HepG2 (cell line): ENCODE measurements around the gene TBC1D22A. TPM values are rescaled to one million over a fixed set of nuclear protein-coding genes. Genes with fewer than 3 reads are reported as not detected.

Experiments used
- ATAC-seq: fragments of 200-7000 bp; cut with Tn5 transposase; 3 replicates; pipeline ENCODE4 v1.9.1; 2020; ENCODE audit warnings: mild to moderate bottlenecking, moderate library complexity
- BruUV-seq: library from RNA; stranded (reverse); fragments of 400-500 nt; replicated peaks from 2 replicates; lab custom pipeline; 2021; lab: Mats Ljungman, UMichigan
- CTCF ChIA-PET: fragments of 300-600 bp; formaldehyde crosslinking; extraction: SDS; loops from one replicate; lab custom pipeline; 2021; ENCODE audit warnings: low total read pairs, inconsistent platforms, low intra/inter-chr PET ratio; lab: Yijun Ruan, JAX
- POLR2A ChIA-PET: fragments of 350-600 bp; sonication (Branson Sonifier 250); formaldehyde crosslinking; loops from one replicate; lab custom pipeline; 2020; ENCODE audit warnings: antibody characterized with exemption, inconsistent platforms; lab: Yijun Ruan, JAX
- DNase-seq: peaks from one replicate; pipeline ENCODE4 v3.0.0-alpha.2; 2015; ENCODE audit warnings: low spot score
- FAIRE-seq: peaks from 3 replicates; lab custom pipeline; 2011; peaks lifted over from hg19 to GRCh38; lab: Jason Lieb, UNC
- H2AFZ ChIP-seq: one replicate; pipeline ENCODE4 v1.6.1; 2011; ENCODE audit warnings: low read length, inconsistent platforms
- H3K27ac ChIP-seq: fragments of 300-600 bp; 3 replicates; pipeline ENCODE4 v1.8.0; 2011; ENCODE audit warnings: mixed run types, mild to moderate bottlenecking, mixed read lengths, low read length, inconsistent platforms; ENCODE audit not compliant: insufficient read depth; ENCODE audit errors: extremely low read length
- H3K27me3 ChIP-seq, 2 experiments: fragments of 200-600 bp in 1 of 2; 2 replicates in 1 of 2; 3 replicates in 1 of 2; pipeline versions ENCODE4 v1.6.0 to v1.8.0; 2011; ENCODE audit warnings: low read length in 2 of 2, mild to moderate bottlenecking in 2 of 2, moderate library complexity in 2 of 2, inconsistent platforms in 1 of 2; ENCODE audit not compliant: insufficient read depth in 2 of 2, control insufficient read depth in 1 of 2
- H3K36me3 ChIP-seq, 2 experiments: fragments of 200-600 bp in 1 of 2; replicated peaks in 1 of 2; 2 replicates in 1 of 2; 3 replicates in 1 of 2; pipeline versions ENCODE4 v1.5.1 to v1.8.0; 2011; ENCODE audit warnings: low read length in 2 of 2, inconsistent platforms in 1 of 2; ENCODE audit not compliant: insufficient read depth in 2 of 2, control insufficient read depth in 1 of 2
- H3K4me1 ChIP-seq: 2 replicates; pipeline ENCODE4 v1.5.1; 2012; ENCODE audit warnings: low read length, inconsistent platforms; ENCODE audit not compliant: insufficient read depth
- H3K4me2 ChIP-seq: 2 replicates; pipeline ENCODE4 v1.6.0; 2011; ENCODE audit warnings: low read depth, low read length, inconsistent platforms
- H3K4me3 ChIP-seq, 3 experiments: fragments of 200-600 bp in 1 of 3; sonication (generic), shearing (Covaris generic) in 1 of 3; replicated peaks in 1 of 3; 2 replicates each; pipeline ENCODE4 v1.5.1; 2011 to 2016; ENCODE audit warnings: low read length in 3 of 3, inconsistent platforms in 2 of 3, low read depth in 2 of 3, mild to moderate bottlenecking in 2 of 3, control low read depth in 1 of 3, mixed read lengths in 1 of 3; ENCODE audit not compliant: insufficient read depth in 1 of 3
- H3K79me2 ChIP-seq: one replicate; pipeline ENCODE4 v1.6.1; 2011; ENCODE audit warnings: low read length, inconsistent platforms; ENCODE audit not compliant: insufficient read depth
- H3K9ac ChIP-seq: 2 replicates; pipeline ENCODE4 v1.6.0; 2011; ENCODE audit warnings: mild to moderate bottlenecking, low read depth, low read length, inconsistent platforms; ENCODE audit not compliant: insufficient read depth
- H3K9me3 ChIP-seq: 2 replicates; pipeline ENCODE4 v1.5.1; 2012; ENCODE audit warnings: mild to moderate bottlenecking, low read length
- H4K20me1 ChIP-seq: 2 replicates; pipeline ENCODE4 v1.6.0; 2011; ENCODE audit warnings: inconsistent platforms, mild to moderate bottlenecking, low read length, moderate library complexity; ENCODE audit not compliant: insufficient read depth
- ATM ChIP-seq: fragments of 450-650 bp; IDR thresholded peaks from 2 replicates; pipeline ENCODE4 v1.7.1; 2017; ENCODE audit warnings: mild to moderate bottlenecking, borderline replicate concordance
- CCDC6 ChIP-seq: sonication (generic); formaldehyde crosslinking; IDR thresholded peaks from 2 replicates; pipeline ENCODE4 v1.8.1; 2022; ENCODE audit warnings: mild to moderate bottlenecking, missing genetic modification reagents, moderate library complexity
- CHD4 ChIP-seq: fragments of 200-600 bp; sonication (generic); IDR thresholded peaks from 2 replicates; pipeline ENCODE4 v1.7.0; 2017; ENCODE audit warnings: mild to moderate bottlenecking, low read length, borderline replicate concordance
- FOXC1 ChIP-seq: sonication (generic); formaldehyde crosslinking; IDR thresholded peaks from 2 replicates; pipeline ENCODE4 v1.8.0; 2022; ENCODE audit warnings: mild to moderate bottlenecking, missing genetic modification reagents, borderline replicate concordance
- HCFC1 ChIP-seq: fragments of 150-350 bp; IDR thresholded peaks from 2 replicates; pipeline ENCODE4 v1.6.1; 2014; ENCODE audit warnings: low read depth, low read length
- HNRNPL ChIP-seq: fragments of 200-400 bp; formaldehyde crosslinking; IDR thresholded peaks from 2 replicates; pipeline ENCODE4 v1.6.1; 2017; ENCODE audit warnings: mild to moderate bottlenecking, low read depth, low read length
- SAP130 ChIP-seq: IDR thresholded peaks from 2 replicates; pipeline ENCODE4 v1.6.1; 2016; ENCODE audit warnings: low read depth
- ZNF782 ChIP-seq: sonication (generic); formaldehyde crosslinking; IDR thresholded peaks from 2 replicates; pipeline ENCODE4 v1.4.0; 2020; ENCODE audit warnings: missing genetic modification reagents, mild to moderate bottlenecking, borderline replicate concordance
- WGBS: methylation state at CpG from one replicate; pipeline ENCODE4 v1.1.6; 2017; ENCODE audit warnings: low lambda C conversion rate; 5-methylcytosine and 5-hydroxymethylcytosine counted together
- in situ Hi-C: cut with HindIII; loops from 2 replicates; pipeline ENCODE4 v1.10.0; 2017; ENCODE audit warnings: low pct_unique_long_range_greater_than_20kb; ENCODE audit not compliant: extremely low pct_ligation_motif_present
- intact Hi-C: fragments of 100-400 bp; cut with micrococcal nuclease; formaldehyde crosslinking; loops from one replicate; pipeline ENCODE4 v1.10.0; 2022; ENCODE audit not compliant: unreplicated experiment
- polyA plus RNA-seq, 8 experiments: library from polyadenylated mRNA; depleted of rRNA in 3 of 8; stranded (reverse) in 7 of 8; unstranded in 1 of 8; fragments of >200 nt; fragmentation: Illumina TruSeq in 4 of 8; extraction: Trizol in 4 of 8; gene quantifications; 2 replicates each; pipeline versions ENCODE4 v1.2.1 to v1.2.3, GENCODE V29; 2011 to 2016; ENCODE audit warnings: low read depth in 4 of 8, missing spikeins in 1 of 8, mixed read lengths in 1 of 8; ENCODE audit not compliant: insufficient read depth in 1 of 8
- total RNA-seq, 5 experiments: library from RNA; depleted of rRNA; stranded (reverse); fragments of >200 nt; fragmentation: Illumina TruSeq; extraction: Trizol; gene quantifications; 2 replicates each; pipeline ENCODE4 v1.2.3, GENCODE V29; 2016; ENCODE audit warnings: low read depth in 1 of 5
- TF ChIP-seq, protein P1 (sequence below): sonication (generic); formaldehyde crosslinking; IDR thresholded peaks from 2 replicates; pipeline ENCODE4 v1.4.0; 2020; ENCODE audit warnings: missing genetic modification reagents, borderline replicate concordance
- TF ChIP-seq, protein P2 (sequence below): sonication (generic); formaldehyde crosslinking; IDR thresholded peaks from 2 replicates; pipeline ENCODE4 v1.4.0; 2020; ENCODE audit warnings: low read depth, mild to moderate bottlenecking, missing genetic modification reagents
- TF ChIP-seq, protein P3 (sequence below): IDR thresholded peaks from 2 replicates; pipeline ENCODE4 v1.6.1; 2016

Gene TBC1D22A
- total and polyA plus RNA-seq, 2 of the 13 experiments (the other 11 are each of a cell fraction or from before 2014, with no cell fraction given), result 17.3 to 18.0 TPM

DNA sequence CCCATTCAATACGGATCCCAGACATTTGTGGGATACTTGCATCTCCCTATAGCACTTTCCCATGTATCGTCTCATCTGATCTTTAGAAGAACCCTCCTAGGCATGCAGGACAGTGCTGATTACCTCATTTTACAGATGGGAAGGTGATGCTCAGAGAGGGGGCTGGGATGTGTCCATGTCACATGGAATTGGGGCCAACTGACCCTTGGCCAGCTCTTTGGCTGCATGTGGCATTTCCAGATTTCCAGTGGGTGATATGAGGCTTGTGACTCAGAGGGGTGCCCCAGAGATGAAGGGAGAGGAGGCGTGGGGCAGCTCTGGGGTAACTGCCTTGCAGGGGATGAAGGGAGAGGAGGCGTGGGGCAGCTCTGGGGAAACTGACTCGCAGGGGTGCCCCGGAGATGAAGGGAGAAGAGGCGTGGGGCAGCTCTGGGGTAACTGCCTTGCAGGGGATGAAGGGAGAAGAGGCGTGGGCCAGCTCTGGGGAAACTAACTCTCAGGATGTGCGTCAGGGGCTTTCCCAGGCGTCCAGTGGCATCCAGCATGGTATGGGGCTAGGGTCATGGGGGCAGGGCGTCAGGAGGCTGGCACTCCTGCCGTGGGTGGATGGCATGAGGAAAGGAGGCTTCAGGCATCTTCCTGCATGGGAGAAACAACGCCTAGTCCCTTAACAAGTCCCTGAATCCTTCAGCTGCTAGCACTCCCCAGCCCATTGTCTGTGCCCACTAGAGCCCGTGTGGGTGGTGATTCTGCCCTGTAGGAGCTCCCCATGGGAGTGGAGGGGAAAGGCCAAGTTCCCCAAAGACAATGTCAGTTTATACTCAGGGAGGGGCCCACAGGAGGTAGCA lies 12.5 kb upstream of the TBC1D22A start:
- Histone ChIP-seq H3K4me2 (peak overlapping the region; percentile 57), H3K27me3 (peaks cover 3 to 25% of the 10 kb centered on the region in 2 experiments; a peak in 3 of 5 replicates), H4K20me1 (no peaks in the 10 kb centered on the region), H3K36me3 (no peaks in the 10 kb centered on the region), H3K4me3 (peak overlapping the region in 1 of 3 experiments; percentile 56; a peak in 2 of 6 replicates), H3K27ac (no peak overlapping the region), H3K79me2 (no peaks in the 10 kb centered on the region), H3K9ac (peak overlapping the region; percentile 26; the same call in 1 of the 2 replicates), H2AFZ (no peak overlapping the region), H3K4me1 (peaks cover 73% of the 10 kb centered on the region), H3K9me3 (no peaks in the 10 kb centered on the region)
- TF ChIP-seq HNRNPL, result peak; percentile 49; the same call in 1 of the 2 replicates
- TF ChIP-seq, protein P1, sequence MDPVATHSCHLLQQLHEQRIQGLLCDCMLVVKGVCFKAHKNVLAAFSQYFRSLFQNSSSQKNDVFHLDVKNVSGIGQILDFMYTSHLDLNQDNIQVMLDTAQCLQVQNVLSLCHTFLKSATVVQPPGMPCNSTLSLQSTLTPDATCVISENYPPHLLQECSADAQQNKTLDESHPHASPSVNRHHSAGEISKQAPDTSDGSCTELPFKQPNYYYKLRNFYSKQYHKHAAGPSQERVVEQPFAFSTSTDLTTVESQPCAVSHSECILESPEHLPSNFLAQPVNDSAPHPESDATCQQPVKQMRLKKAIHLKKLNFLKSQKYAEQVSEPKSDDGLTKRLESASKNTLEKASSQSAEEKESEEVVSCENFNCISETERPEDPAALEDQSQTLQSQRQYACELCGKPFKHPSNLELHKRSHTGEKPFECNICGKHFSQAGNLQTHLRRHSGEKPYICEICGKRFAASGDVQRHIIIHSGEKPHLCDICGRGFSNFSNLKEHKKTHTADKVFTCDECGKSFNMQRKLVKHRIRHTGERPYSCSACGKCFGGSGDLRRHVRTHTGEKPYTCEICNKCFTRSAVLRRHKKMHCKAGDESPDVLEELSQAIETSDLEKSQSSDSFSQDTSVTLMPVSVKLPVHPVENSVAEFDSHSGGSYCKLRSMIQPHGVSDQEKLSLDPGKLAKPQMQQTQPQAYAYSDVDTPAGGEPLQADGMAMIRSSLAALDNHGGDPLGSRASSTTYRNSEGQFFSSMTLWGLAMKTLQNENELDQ (CRISPR knock-in tag), result no peak
- TF ChIP-seq SAP130 (CRISPR knock-in tag), result peak; percentile 3; the same call in 1 of the 2 replicates
- no TSS peak for BruUV-seq
- 18% methylated on average over 9 of the region's 14 CpGs for WGBS
- no peak for FAIRE-seq
- CTCF ChIA-PET, result no interaction called here
- no peak for DNase-seq
- POLR2A ChIA-PET, result interaction anchor here (1.1 to 3.2 kb wide), 4 partner anchors 9 to 49 kb away, joined by 3 to 29 read pairs (median 12); partner anchors contain the start of genes CERK and TBC1D22A
- no peak for ATAC-seq
- intact Hi-C loops, result no loop called here
- in situ Hi-C loops, result no loop called here

DNA sequence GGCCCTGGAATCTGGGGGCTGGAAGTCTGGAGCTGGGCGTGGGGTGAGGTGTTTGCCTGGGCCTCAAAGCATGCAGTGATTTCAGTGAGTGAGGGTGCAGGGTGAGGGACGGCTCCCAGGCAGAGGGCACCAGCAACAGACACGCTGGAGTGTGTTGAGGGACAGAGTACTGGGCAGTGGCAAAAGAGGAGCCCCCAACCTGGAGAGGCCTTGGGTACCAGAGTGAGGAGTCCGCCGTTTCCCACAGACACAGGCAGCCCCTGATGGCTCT lies 12.0 kb upstream of the TBC1D22A start:
- H3K36me3 ChIP-seq, result no peaks in the 10 kb centered on the region
- peaks cover 3 to 25% of the 10 kb centered on the region in 2 experiments; a peak in 3 of 5 replicates for H3K27me3 ChIP-seq
- no TSS peak for BruUV-seq
- peak overlapping the region in 1 of 3 experiments; percentile 30; a peak in 1 of 6 replicates for H3K4me3 ChIP-seq
- H4K20me1 ChIP-seq, result no peaks in the 10 kb centered on the region
- no peak overlapping the region for H2AFZ ChIP-seq
- in situ Hi-C loops, result no loop called here
- peak overlapping the region; percentile 31; the same call in 1 of the 2 replicates for H3K4me2 ChIP-seq
- H3K9ac ChIP-seq, result no peak overlapping the region
- peaks cover 74% of the 10 kb centered on the region for H3K4me1 ChIP-seq
- ChIA-PET CTCF (no interaction called here), POLR2A (interaction anchor here (1.1 to 3.2 kb wide), 4 partner anchors 8 to 48 kb away, joined by 3 to 29 read pairs (median 12); partner anchors contain the start of genes CERK and TBC1D22A)
- H3K9me3 ChIP-seq, result no peaks in the 10 kb centered on the region
- no peak overlapping the region for H3K27ac ChIP-seq
- H3K79me2 ChIP-seq, result no peaks in the 10 kb centered on the region
- 32% methylated on average over 5 of the region's 5 CpGs for WGBS
- FAIRE-seq (no peak), ATAC-seq (no peak), DNase-seq (no peak)
- intact Hi-C loops, result no loop called here
- no peak for TF ChIP-seq HCFC1
- no peak for TF ChIP-seq ZNF782 (CRISPR knock-in tag)
- TF ChIP-seq, protein P2, sequence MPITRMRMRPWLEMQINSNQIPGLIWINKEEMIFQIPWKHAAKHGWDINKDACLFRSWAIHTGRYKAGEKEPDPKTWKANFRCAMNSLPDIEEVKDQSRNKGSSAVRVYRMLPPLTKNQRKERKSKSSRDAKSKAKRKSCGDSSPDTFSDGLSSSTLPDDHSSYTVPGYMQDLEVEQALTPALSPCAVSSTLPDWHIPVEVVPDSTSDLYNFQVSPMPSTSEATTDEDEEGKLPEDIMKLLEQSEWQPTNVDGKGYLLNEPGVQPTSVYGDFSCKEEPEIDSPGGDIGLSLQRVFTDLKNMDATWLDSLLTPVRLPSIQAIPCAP, result no peak
- no peak for TF ChIP-seq CHD4
- no peak for TF ChIP-seq ATM
- no peak for TF ChIP-seq FOXC1 (CRISPR knock-in tag)
- TF ChIP-seq CCDC6 (CRISPR knock-in tag), result no peak
- TF ChIP-seq, protein P3, sequence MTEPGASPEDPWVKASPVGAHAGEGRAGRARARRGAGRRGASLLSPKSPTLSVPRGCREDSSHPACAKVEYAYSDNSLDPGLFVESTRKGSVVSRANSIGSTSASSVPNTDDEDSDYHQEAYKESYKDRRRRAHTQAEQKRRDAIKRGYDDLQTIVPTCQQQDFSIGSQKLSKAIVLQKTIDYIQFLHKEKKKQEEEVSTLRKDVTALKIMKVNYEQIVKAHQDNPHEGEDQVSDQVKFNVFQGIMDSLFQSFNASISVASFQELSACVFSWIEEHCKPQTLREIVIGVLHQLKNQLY (CRISPR knock-in tag), result no peak
